GM20000 (cell line): ENCODE results near the gene CLEC6A.
"Not testable (repeated sequence)": the region's sequence is repeated elsewhere in the genome, so short reads cannot be mapped to it uniquely, and the experiment has no call there.

ENCODE experiments used
- DNase-seq: peaks from one replicate; pipeline ENCODE4 v3.0.0; 2012; ENCODE audit warnings: low spot score
- CTCF ChIP-seq: IDR thresholded peaks from 2 replicates; pipeline ENCODE4 v1.5.1; 2012; ENCODE audit warnings: mild to moderate bottlenecking, control low read depth; ENCODE audit errors: extremely low read depth, missing control alignments

The CLEC6A gene

GRCh38 chr12:8475508-8476203, 19.9 kb downstream of the CLEC6A start:
- no peak for TF ChIP-seq CTCF
- no peak for DNase-seq

- TF ChIP-seq CTCF = no peak
- DNase-seq = no peak
These were observed 26.9 kb downstream of the CLEC6A start for GRCh38 chr12:8482571-8483061.

- no peak for DNase-seq
- no peak for TF ChIP-seq CTCF
These were observed 27.3 kb downstream of the CLEC6A start for GRCh38 chr12:8483079-8483478.

- TF ChIP-seq CTCF = no peak
- DNase-seq = no peak
These were observed 36.1 kb downstream of the CLEC6A start for GRCh38 chr12:8491646-8492530.

GRCh38 chr12:8493084-8493483, 37.3 kb downstream of the CLEC6A start:
- DNase-seq = peak; percentile 72
- no peak for TF ChIP-seq CTCF

GRCh38 chr12:8495671-8496070, 39.9 kb downstream of the CLEC6A start:
- not testable (repeated sequence) for DNase-seq

GRCh38 chr12:8496074-8496473, 40.3 kb downstream of the CLEC6A start:
- DNase-seq = not testable (repeated sequence)

- TF ChIP-seq CTCF = no peak
- DNase-seq = no peak
These were observed 43.9 kb downstream of the CLEC6A start for GRCh38 chr12:8499616-8500015.
